Brain microvascular endothelial cell (primary cell): ENCODE measurements around the gene TBC1D17.
A peak's percentile ranks its signal among the peaks of the same experiment; 100 is the strongest.

Source experiments
- DNase-seq: peaks from one replicate; pipeline ENCODE4 v3.0.0-alpha.2; 2020
- H3K27ac ChIP-seq: fragments of 250-450 bp; sonication (Bioruptor Pico); 2 replicates; pipeline ENCODE4 v1.5.1; 2020; ENCODE audit warnings: mild to moderate bottlenecking, moderate library complexity
- H3K27me3 ChIP-seq: fragments of 250-450 bp; sonication (Bioruptor Pico); replicated peaks from 2 replicates; pipeline ENCODE4 v1.5.1; 2020; ENCODE audit warnings: mild to moderate bottlenecking
- H3K36me3 ChIP-seq: fragments of 250-450 bp; sonication (Bioruptor Pico); replicated peaks from 2 replicates; pipeline ENCODE4 v1.5.1; 2020; ENCODE audit warnings: mild to moderate bottlenecking
- H3K4me3 ChIP-seq: 2 replicates; pipeline ENCODE4 v1.5.1; 2011; ENCODE audit warnings: low read depth, mild to moderate bottlenecking, control low read depth, low read length, moderate library complexity
- in situ Hi-C: cut with HindIII; loops from 2 replicates; pipeline ENCODE4 v1.10.0; 2017; ENCODE audit warnings: low sequenced_read_pairs, low pct_ligation_motif_present
- TF ChIP-seq, protein P1 (sequence below): IDR thresholded peaks from 2 replicates; pipeline ENCODE4 v1.5.1; 2011; ENCODE audit warnings: low read depth, mild to moderate bottlenecking, moderate library complexity, low read length, control low read depth, inconsistent platforms; ENCODE audit errors: missing control alignments

TBC1D17 gene

DNA sequence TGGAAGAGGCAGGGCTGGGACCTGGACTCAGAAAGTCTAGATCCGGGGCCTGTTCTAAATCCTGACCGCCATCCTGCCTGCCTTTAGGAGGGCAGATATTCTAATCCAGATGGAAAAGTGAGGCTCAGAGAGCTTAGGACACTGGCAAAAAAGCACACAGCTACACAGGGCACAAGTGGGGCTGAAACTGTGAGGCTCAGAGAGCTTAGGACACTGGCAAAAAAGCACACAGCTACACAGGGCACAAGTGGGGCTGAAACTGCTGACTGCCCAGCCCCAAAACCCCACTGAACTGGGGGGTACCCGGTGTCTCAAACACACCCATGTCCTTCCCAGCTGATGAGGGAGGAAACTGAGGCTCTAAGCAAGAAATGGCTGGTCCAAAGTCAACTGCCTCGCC is 2.3 kb upstream of the TBC1D17 start:
- TF ChIP-seq, protein P1, sequence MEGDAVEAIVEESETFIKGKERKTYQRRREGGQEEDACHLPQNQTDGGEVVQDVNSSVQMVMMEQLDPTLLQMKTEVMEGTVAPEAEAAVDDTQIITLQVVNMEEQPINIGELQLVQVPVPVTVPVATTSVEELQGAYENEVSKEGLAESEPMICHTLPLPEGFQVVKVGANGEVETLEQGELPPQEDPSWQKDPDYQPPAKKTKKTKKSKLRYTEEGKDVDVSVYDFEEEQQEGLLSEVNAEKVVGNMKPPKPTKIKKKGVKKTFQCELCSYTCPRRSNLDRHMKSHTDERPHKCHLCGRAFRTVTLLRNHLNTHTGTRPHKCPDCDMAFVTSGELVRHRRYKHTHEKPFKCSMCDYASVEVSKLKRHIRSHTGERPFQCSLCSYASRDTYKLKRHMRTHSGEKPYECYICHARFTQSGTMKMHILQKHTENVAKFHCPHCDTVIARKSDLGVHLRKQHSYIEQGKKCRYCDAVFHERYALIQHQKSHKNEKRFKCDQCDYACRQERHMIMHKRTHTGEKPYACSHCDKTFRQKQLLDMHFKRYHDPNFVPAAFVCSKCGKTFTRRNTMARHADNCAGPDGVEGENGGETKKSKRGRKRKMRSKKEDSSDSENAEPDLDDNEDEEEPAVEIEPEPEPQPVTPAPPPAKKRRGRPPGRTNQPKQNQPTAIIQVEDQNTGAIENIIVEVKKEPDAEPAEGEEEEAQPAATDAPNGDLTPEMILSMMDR: no peak
- H3K4me3 ChIP-seq: peak overlapping the region; percentile 100
- in situ Hi-C loops: no loop called here
- DNase-seq: no peak
- no peak overlapping the region for H3K27ac ChIP-seq
- no peaks in the 10 kb centered on the region for H3K27me3 ChIP-seq
- H3K36me3 ChIP-seq: peaks cover 8% of the 10 kb centered on the region

DNA sequence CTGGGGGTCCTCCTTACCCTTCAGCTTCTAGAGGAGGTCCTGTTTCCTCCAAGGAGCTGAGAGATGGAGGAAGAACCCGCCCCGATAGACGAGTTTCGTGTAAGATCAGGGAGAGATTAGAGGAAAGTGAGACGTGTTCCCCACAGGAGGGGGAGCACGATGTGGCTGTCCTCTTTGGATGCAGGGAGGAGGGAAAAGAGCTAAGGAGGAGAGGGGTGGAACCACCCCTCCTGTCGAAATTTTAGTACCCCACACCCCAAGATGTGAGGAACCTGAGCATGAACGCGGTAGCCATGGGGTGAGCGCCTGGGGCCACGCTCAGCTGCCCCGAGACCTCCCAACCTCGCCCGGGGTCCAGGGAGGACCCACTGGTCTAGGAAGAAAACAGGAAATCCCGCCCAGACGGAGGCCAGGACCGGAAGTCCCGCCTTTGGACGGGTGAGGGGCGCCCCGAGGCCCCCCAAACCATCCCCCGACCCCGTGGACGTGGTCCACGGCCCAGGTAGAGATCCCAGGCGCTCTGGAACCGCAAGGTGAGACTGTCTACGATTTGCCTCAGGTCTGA is 1.6 kb upstream of the TBC1D17 start:
- TF ChIP-seq, protein P1: no peak
- peak overlapping the region; percentile 99 for H3K27ac ChIP-seq
- H3K27me3 ChIP-seq: no peaks in the 10 kb centered on the region
- peaks cover 13% of the 10 kb centered on the region for H3K36me3 ChIP-seq
- in situ Hi-C loops: no loop called here
- DNase-seq: no peak
- peak overlapping the region; percentile 100 for H3K4me3 ChIP-seq

DNA sequence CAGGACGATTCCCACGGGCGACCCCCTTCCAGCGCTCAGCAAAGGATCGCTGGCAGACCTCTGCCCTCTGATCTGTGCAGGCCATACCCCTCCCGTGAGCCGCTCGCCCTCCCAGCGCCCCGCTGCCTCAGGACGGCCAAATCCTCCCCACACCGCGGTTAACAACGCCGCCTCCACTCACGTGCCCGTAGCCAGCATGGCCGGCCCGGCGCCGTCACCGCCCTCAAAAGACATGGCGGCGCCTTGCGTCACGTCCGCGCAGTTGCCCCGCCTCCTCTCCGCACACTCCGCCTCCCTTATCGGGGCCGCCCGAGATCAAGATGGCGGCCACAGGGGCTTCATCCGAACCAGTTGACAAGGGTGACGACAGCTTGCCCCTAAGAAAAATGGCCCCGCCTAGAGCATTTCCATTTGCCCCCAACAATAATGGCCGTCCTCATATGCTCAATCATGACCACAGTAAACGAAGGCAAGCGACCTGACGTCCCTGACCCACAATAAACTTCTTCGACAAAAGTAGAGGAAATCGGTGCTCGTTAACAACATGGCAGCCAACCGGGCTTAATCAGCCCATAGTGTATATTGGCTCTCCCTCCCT is 981 bp upstream of the TBC1D17 start:
- H3K4me3 ChIP-seq: peak overlapping the region; percentile 100
- in situ Hi-C loops: no loop called here
- peaks cover 17% of the 10 kb centered on the region for H3K36me3 ChIP-seq
- H3K27ac ChIP-seq: peak overlapping the region; percentile 99
- TF ChIP-seq, protein P1: no peak
- peak; percentile 97 for DNase-seq
- no peaks in the 10 kb centered on the region for H3K27me3 ChIP-seq

DNA sequence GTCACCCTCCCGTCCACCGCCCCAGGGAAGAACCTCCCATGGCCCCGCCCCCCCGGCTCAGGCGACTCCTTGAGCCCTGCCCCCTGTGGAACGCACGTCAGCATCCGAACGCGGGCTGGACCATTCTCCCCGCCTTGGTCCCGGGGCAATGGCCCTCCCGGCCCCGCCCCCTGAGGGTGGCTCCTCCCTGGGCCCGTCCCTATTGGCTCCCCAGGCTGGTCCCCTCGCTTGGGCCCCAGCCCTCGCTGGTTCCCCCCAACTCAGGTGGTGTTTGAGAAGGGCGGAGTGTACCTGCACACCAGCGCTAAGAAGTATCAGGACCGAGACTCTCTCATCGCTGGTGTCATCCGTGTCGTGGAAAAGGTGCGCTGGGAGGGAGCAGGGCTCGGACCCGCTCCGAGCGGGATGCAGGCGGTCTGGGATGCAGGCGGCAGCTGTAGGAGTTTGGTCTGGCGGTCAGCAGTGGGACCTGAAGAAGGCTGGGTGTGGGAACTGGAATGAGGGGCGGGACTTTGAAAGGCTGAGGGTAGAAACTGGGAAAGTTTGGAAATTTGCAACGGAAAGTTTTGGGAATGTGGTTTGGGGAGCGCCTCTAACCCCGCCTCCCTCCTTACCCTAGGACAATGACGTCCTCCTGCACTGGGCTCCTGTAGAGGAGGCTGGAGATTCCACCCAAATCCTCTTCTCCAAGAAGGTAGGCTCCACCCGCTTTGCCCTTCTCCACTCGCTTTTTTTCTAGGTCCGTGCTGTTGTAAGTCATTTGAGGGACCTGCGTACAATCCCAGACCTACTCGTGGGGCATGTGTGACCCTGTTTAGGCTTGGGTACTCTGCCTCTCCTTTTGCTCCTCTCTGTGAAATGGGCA is 609 bp downstream of the TBC1D17 start:
- Histone ChIP-seq H3K27me3 (no peaks in the 10 kb centered on the region), H3K4me3 (peak overlapping the region; percentile 100), H3K36me3 (peaks cover 29% of the 10 kb centered on the region), H3K27ac (peak overlapping the region; percentile 99)
- TF ChIP-seq, protein P1: no peak
- in situ Hi-C loops: no loop called here
- peak; percentile 95 for DNase-seq

DNA sequence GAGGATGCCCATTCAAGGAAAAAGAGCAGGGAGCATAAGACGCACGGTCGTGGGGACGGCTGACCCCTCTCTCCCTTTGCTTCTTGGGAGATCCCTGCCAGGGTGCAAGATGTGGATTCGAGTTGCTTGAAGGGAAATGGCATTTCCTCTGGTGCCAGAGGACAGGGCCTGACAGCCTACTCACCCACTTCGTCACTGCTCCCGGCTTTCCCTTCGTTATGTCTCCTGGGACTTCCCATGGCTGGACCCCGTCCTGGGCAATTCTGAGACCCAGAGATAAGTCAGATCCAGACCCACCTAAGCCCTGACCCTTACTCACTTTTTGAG is 1.2 kb downstream of the TBC1D17 start:
- H3K27me3 ChIP-seq: no peaks in the 10 kb centered on the region
- in situ Hi-C loops: no loop called here
- no peak overlapping the region for H3K27ac ChIP-seq
- peaks cover 35% of the 10 kb centered on the region for H3K36me3 ChIP-seq
- no peak for DNase-seq
- TF ChIP-seq, protein P1: no peak
- H3K4me3 ChIP-seq: peak overlapping the region; percentile 100
